Prostate gland (tissue), 2 donors: ENCODE data around the gene FAM217A.

ENCODE experiments used
- CTCF ChIP-seq, 4 experiments: fragments of 200-600 bp in 2 of 4; fragments of 450-650 bp in 2 of 4; sonication (generic) in 2 of 4; IDR thresholded peaks; 1 replicate in 3 of 4; 2 replicates in 1 of 4; pipeline ENCODE4 v1.5.1; 2016 to 2019; ENCODE audit warnings: antibody characterized with exemption in 4 of 4, mild to moderate bottlenecking in 2 of 4, moderate library complexity in 2 of 4
- POLR2A ChIP-seq: fragments of 450-650 bp; IDR thresholded peaks from one replicate; pipeline ENCODE4 v1.6.1; 2016; ENCODE audit warnings: antibody characterized with exemption, mild to moderate bottlenecking

GRCh38 chr6:4113649-4114048 is 34.7 kb upstream of the FAM217A start:
- TF ChIP-seq CTCF (IDR thresholded peaks at IDR 0.05) (no peak), POLR2A (no peak)
